ENCODE results near the gene PDE6B. TPM values are rescaled to one million over a fixed set of nuclear protein-coding genes. Genes with fewer than 3 reads are reported as not detected.
"Not testable (repeated sequence)": the region's sequence is repeated elsewhere in the genome, so short reads cannot be mapped to it uniquely, and the experiment has no call there.

Gene PDE6B
- 0.39 and 1.5 TPM in 2 replicates for total RNA-seq

DNA sequence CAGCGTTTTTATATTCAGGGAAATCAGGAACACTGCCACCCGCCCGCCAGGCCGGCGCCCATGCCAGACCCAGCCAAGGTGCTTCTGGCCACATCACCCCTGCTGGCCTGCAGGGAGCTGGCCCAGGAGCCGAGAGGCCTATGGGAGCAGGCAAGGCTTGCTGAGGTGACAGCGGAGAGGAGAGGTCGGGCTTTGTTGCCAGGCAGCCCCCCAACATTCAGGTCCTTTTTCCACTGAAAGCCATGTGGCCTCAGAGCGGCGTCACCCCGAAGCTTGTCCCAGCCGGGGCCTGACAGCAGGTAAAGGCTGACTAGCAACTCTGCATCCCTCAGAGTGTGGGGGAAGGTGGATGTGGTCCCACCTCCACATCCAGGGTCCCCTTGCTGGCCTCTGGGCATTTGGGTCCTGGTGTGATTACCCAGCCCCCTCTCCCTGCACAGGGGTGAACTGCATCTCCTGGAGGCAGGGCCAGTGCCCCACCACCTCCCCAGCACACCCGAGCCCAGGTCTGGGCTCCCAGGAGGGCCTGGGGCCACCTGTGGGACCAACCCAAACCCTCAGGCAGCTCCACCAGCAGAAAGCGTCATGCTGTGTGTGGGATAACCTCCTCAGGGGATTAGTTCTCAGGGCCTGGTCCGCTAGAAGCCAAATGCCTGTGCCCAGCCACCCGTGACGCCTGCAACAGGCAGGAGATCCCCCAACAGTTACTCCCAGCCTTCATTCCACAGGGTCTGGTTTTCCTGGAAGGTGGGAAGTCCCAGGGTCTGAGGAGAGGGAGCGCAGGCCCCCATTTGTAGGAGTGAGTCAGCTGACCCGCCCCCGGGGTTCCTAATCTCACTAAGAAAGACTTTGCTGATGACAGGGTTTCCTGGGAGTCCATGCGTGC is at the start of gene PDE6B:
PDE6B (plus strand) TSS at position 869 of the 886 bp plus-strand sequence. CDS start 54 bp downstream, outside the sequence.
- no peak for DNase-seq (ENCODE audit: extremely low read depth, low read depth, low spot score)

DNA sequence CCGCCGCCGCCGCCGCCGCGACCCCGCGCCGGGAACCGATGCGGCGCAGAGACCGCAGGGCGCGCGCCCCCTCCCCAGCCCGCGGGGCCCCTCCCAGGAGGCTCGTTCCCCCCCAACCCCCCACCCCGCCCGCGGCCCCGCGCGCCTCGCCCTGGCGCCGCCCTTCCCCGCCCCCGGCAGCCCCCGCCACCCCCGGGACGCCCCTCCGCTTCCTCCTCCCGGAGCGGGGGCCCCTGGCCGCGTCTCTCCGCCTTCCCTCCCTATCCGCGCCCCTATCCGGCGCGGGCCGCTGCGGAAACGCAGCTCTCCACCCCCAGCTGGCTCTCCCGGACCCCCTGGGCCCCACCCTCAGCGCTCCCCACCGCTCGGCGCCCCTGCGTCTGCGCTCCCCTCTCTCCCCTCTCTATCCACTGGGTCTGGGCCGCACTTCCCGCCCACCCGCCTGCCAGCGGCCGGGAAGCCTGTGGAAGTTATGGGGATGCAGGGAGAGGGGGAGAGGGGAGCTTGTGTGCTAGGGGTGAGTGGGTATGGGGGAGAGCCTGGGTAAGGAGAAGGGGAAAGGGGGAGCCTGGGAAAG is 49.0 kb upstream of the PDE6B start, which contains the start of gene TMEM271:
TMEM271 (minus strand) TSS at position 51 of the 577 bp plus-strand sequence. CDS start 233 bp downstream, outside the sequence.
- DNase-seq (ENCODE audit: extremely low read depth, low read depth, low spot score), result no peak

DNA sequence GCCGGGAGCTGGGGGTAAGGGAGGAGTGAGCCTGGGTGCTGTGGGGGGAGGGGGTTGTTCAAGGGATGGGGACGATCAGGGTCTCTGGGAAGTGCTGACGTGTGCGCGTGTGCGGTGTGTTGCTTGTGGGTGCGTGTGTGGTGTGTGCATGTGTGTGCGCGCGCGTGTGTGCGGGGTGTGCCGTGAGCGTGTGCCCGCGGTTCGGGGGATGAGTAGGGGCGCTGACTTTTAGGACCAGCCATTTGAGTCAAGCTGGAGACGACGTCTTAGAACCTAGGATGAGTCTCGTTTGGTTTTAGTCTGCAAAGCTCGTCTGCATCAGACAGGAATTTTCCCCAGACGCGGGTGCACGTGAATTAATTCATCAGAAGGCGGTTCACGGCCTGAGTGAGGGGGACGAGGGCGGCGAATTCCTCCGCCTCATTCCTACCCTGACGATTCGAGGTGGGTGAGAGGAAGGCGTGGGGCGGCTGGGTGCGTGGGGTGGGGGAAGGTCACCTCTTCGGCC is 48.3 kb upstream of the PDE6B start:
- DNase-seq (ENCODE audit: extremely low read depth, low read depth, low spot score), result no peak

DNA sequence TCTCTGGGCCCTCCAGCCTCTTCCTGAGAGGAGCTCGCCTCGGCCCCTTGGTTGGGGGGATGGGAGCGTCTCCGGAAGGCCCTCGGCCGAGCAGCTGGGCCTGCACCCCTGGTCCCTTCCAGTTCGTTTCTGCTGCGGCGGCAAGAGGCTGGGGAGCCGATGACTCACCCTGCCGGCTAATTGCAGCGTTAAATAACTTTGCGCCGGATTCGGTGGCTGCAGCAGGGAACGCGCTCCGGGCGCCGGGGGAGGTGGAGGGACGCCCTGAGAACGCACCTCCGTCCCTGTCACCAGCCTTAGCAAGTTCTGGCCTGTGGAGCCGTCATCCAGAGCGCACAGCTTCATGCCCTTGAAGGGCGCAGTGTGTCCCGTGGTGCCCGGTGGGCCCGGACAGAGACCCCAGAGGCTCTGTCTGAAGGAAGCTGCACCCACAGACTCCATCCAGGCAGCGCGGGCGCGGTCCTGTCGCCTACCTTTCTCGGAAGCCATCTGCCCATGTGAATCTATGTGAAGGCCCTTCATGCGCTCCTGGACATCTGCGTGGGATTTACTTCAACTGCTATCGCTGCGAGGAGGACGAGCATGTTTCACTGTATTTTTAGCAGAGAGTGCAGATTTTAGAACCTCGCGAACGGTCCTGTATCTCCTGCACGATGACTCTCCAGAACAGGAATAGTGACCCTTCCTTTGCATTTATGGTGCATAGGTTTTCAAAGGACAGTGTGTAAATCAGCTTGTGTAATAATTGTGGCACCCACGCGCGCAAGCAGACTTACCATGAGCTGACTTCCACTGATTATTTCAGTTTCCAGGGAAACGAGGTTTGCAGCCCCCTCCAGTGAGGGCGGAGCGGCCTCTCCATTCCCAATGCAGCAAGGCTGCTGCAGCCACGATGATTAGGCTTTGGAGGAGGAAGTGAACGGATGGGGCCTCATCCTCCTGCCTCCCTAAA is 47.6 kb upstream of the PDE6B start:
- DNase-seq (ENCODE audit: extremely low read depth, low read depth, low spot score), result no peak

DNA sequence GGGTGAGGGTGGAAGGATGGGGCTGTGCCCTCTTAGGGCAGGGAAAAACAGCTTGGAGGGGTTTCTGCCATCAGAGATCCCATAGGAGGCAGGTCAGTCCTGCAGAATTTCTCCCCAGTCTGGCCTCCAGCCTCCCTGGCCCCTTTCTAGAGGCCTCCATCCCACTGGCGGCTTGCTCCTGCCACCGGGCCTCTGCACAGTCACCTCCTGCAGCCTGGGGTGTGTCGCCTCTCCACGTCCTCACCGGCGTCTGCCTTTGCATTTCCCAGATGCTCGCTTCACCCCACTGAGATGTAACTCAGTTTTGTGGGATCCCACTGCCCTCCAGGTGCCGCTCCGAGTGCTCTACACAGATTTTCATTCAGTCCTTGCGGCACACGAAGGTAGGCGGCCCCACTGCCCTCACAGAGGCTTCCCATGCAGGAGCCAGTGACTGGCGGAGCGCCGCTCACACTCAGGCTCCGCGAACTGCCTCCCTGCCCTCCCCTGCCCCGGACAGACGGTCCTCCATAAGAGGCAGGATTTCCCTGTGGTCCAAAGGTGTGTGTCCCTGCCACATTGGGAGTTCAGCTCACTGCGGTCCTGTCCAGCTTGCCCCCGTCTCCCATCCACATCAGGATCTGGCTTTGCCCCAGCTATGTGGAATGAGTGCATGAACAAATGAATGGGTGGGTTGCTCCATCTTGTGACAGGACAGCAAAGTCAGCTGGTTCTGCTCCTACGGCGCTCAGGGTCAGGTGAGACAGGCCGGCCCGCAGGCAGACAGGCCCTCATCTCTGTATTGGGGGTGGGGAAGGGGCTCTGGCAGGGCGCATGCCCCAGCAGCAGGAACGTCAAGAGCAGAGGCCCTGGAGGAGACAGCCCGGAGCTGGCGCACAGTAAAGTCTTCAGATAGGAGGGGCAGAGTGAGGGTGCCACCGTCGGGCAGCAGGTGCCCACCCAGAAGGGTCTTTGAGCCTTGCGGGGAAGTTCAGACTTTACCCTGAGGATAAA is 46.6 kb upstream of the PDE6B start:
- DNase-seq (ENCODE audit: extremely low read depth, low read depth, low spot score), result no peak

DNA sequence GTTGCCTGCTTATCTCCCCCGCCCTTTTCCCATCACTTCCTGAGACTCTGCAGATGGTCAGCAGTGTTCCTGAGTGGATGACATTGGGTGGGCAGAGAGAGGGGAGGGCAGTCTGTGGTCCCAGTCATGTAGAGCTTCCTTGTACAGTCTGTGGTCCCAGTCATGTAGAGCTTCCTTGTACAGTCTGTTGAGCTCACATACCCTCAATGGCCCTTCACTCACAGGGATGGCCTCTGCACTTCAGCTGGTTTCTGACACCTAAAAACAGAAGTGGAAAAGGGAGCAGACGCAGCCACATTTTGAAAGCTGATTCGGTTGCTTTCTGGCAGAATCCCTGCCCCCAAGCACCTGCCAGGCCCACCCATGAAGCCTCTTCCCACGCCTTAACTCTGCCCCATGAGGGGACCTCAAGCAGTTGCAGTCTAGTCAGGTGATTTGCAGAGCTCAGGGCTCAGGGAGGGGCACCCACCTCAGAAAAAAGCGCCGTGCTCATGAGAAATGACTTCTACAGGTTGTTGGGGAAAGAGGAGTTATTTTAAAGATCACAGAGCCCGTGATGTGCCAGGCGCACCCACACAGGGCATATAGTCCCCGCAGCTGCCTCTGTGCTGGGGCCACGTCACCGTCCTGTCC is 45.7 kb upstream of the PDE6B start:
- DNase-seq (ENCODE audit: extremely low read depth, low read depth, low spot score), result no peak

DNA sequence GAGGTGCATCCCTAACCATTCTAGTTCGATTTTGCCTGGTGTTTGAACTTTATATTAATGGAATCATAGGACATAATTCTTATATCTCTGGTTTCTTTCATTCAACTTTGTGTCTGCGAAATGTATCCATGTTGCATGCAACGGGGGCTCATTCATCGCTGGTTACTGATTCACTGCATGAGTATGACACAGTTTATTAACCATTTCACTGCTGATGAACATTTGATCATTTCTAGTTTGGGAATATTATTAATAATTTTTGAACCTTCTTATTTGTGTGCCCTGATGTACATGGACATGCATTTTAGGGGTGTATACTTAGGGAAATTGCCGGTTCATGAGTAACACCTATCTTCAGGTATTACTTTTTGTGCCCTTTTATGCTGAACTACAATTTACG is 44.2 kb upstream of the PDE6B start:
- no peak for DNase-seq (ENCODE audit: extremely low read depth, low read depth, low spot score)

DNA sequence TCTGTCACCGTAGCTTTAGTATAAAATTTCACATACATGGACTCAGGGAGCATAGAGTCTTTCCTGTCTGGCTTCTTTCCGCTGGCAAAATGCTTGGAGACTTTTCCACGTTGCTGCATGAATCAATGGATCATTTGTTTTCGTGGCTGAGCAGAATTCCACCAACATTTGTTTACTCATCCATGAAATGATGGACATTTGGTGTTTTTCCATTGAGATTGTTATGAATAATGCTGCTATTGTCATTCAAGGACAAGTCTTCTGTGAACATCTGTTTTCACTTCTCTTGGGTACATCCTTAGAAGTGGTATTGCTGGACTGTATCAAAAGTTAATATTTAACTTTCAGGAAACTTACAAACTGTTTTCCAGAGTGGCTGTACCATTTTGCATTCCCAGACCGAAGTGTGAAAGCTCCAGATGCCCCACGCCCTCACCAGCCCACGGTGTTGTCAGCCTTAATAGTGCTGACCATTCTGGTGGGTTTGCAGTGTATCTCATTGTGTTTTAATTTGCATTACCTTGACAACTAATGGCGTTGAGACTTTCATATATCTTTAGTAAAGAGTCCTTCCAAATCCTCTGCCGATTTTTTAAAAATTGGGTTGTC is 43.5 kb upstream of the PDE6B start:
- no peak for DNase-seq (ENCODE audit: extremely low read depth, low read depth, low spot score)

DNA sequence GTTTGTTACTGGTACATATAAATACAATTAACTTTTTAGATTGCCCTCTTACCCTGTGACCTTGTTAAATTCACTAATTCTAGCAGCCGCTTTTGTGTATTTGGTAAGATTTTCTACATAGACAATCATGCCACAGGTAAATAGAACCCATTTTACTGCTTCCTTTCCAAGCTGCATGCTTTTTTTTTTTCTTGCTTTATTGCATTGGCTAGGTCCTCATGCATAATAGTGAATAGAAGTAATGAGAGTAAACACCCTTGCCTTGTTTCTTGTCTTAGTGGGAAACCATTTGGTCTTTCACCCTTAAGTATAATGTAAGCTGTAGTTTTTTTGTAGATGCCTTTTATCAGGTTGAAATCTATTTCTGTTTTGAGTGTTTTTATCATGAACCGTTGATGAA is 41.6 kb upstream of the PDE6B start:
- DNase-seq (ENCODE audit: extremely low read depth, low read depth, low spot score), result no peak

DNA sequence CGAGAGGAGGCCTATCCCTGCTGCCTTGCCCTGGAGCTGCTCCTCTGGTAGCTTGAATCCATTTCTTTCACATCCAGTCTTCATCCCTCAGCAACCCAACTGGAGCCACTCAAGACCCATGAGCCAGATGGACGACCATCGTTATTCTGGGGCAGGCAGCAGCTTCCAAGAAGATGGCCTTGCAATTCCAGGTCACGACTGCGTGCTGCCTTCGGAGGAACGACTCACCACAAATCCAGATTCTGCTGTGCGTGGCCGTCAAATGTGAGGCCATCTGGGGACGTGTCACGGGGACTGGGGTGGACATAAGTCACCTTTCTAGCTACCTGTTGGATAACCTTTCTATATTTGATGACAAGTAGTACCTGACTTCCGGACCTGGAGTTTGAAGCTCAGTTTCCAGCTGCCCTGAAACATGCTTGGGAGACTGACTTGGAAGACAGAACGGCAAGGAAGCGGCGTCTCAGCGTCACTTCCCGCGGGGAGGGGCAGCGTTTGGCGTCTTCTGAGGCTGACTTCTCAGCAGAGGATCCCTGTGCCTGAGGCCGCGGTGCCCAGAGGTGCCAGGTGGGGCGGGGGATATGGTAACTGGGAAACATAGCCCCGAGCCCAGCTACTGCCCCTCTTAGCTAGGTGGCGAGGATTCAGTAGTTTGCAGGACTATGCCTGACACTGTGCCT is 37.6 kb upstream of the PDE6B start:
- DNase-seq (ENCODE audit: extremely low read depth, low read depth, low spot score), result no peak

DNA sequence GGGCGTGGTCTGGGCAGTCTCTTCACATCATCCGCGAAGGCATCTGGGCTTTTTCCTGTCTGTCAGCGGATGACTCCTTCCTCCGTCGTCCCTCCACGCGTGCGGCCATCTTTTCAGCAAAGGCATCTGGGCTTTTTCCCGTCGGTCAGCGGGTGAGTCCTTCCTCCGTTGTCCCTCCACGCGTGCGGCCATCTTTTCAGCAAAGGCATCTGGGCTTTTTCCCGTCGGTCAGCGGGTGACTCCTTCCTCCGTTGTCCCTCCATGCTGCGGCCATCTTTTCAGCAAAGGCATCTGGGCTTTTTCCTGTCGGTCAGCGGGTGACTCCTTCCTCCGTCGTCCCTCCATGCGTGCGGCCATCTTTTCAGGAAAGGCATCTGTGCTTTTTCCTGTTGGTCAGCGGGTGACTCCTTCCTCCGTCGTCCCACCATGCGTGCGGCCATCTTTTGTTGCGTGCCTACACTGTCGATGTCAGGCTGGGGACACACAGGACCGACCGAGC is 37.0 kb upstream of the PDE6B start:
- no peak for DNase-seq (ENCODE audit: extremely low read depth, low read depth, low spot score)

DNA sequence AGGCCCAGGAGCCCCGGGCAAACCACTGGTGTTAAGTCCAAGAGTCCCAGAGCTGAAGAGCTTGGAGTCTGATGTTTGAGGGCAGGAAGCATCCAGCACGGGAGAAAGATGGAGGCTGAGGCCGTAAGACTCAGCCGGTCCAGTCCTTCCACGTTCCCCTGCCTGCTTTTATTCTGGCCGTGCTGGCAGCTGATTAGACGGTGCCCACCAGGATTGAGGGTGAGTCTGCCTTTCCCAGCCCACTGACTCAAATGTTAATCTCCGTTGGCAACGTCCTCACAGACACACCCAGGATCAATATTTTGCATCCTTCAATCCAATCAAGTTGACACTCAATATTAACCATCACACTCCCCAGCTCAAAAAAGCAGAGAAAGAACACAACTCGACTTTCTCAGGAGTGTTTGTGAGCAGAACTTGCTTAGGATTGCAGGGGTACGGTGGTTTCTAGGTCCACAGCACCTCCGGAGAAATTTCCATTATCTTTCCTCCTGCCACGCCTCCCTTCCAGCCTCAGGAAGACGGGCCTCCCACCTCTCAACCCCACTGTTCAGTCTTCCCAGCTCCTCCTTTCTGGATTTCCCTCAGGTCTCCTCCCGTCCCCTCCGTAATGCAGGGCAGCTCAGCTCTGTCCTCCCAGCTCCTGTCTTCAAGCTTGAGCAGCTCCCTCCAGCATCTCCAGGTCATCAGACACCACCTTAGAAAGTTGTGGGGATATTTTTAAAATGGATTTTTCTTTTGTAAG is 36.0 kb upstream of the PDE6B start:
- no peak for DNase-seq (ENCODE audit: extremely low read depth, low read depth, low spot score)

DNA sequence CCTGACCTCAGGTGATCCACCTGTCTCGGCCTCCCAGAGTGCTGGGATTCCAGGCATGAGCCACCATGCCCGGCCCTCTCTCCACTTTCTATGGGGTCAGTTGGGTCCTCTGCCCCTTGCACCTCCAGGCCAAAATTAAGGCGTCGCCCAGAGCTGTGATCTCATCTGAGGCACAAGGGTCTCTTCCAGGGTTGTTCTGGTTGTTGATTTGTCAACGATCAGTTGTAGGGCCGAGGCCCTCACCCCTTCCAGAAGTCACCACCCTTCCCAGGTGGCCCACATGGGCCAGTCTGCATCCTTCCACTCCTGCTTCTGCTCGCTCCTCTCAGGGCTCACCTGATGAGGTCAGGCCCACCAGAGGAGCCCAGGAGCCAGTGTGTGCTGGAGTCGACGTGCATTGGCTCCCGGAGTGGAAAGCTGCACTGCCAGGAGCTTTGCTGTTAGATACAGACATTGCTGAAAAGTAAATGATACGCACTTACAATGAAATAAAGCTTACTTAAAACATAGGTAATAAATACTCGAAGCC is 35.0 kb upstream of the PDE6B start:
- no peak for DNase-seq (ENCODE audit: extremely low read depth, low read depth, low spot score)

DNA sequence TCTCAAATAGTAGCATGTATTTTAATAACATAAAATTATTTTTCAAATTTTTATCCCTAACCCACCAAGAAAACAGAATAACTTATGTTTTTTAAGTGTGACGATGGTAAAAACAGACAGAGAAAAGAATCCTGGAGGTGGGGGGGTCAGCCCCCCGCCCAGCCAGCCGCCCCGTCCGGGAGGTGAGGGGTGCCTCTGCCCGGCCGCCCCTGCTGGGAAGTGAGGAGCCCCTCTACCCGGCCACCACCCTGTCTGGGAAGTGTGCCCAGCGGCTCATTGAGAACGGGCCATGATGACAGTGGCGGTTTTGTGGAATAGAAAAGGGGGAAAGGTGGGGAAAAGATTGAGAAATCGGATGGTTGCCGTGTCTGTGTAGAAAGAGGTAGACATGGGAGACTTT is 33.2 kb upstream of the PDE6B start:
- DNase-seq (ENCODE audit: extremely low read depth, low read depth, low spot score), result not testable (repeated sequence)

DNA sequence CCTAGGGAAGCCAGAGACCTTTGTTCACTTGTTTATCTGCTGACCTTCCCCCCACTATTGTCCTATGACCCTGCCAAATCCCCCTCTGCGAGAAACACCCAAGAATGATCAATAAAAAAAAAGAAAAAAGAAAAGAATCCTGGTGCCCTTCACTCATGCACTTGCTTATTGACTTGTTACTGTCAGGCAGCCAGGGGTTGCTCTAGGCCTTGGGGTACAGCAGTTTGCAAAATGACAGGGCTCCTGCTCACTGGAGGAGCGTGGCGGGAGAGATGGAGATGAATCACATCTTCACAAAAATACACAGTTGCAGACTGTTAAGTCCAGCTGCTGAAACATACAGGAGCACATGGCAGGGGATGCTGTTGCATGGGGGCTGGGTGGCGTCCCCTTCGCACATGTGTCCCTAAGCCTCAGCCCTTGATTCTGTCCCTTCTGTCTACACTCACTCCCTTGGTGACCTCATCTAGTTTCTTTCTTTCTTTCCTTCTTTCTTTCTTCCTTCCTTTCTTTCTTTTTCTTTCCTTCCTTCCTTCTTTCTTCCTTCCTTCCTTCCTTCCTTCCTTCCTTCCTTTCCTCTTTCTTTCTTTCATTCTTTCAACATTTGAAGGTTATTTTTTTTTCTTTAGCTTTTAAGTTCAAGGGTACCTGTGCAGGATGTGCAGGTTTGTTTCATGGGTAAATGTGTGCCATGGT is 32.4 kb upstream of the PDE6B start:
- no peak for DNase-seq (ENCODE audit: extremely low read depth, low read depth, low spot score)

DNA sequence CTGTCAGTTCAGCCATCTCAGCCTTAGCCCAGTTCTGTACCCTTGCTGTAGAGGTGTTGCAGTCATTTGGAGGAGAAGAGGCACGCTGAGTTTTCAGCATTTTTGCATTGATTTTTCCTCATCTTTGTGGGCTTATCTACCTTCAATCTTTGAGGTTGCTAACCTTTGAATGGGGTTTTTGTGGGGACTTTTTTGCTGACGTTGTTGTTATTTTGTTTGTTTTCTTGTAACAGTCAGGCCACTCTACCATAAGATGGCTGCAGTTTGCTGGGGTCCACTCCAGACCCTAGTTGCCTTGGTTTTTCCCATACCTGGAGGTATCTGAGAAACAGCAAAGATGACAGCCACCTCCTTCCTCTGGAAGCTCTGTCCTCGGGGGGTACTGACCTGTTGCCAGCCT is 26.4 kb upstream of the PDE6B start:
- DNase-seq (ENCODE audit: extremely low read depth, low read depth, low spot score), result no peak
